OCI-LY1 (cell line): ENCODE results near the gene EPHX1.

Experiments
- H2AFZ ChIP-seq: fragments of 200-600 bp; sonication (generic), shearing (Covaris generic); 2 replicates; pipeline ENCODE4 v1.6.0; 2014; ENCODE audit warnings: antibody characterized with exemption, mild to moderate bottlenecking, low read length
- H3F3A ChIP-seq: fragments of 200-600 bp; sonication (generic), shearing (Covaris generic); 2 replicates; pipeline ENCODE4 v1.6.0; 2014; ENCODE audit warnings: mild to moderate bottlenecking, antibody characterized with exemption, low read length, moderate library complexity; ENCODE audit not compliant: insufficient read depth
- H3K27ac ChIP-seq: fragments of 200-600 bp; sonication (generic); 2 replicates; pipeline ENCODE4 v1.5.1; 2014; ENCODE audit warnings: low read length, mixed run types, mild to moderate bottlenecking, low read depth; ENCODE audit not compliant: poor library complexity, severe bottlenecking
- H3K27me3 ChIP-seq: fragments of 200-600 bp; sonication (generic); 2 replicates; pipeline ENCODE4 v1.6.0; 2014; ENCODE audit warnings: antibody characterized with exemption, mild to moderate bottlenecking, low read length, moderate library complexity; ENCODE audit not compliant: insufficient read depth
- H3K36me3 ChIP-seq: fragments of 200-600 bp; sonication (generic); 2 replicates; pipeline ENCODE4 v1.6.1; 2014; ENCODE audit warnings: mild to moderate bottlenecking, antibody characterized with exemption, low read length, moderate library complexity, mixed read lengths; ENCODE audit not compliant: insufficient read depth
- H3K4me1 ChIP-seq: fragments of 200-600 bp; sonication (generic); 2 replicates; pipeline ENCODE4 v1.5.1; 2014; ENCODE audit warnings: mild to moderate bottlenecking, low read length, moderate library complexity; ENCODE audit not compliant: insufficient read depth, severe bottlenecking
- H3K4me2 ChIP-seq: fragments of 200-600 bp; sonication (generic), shearing (Covaris generic); 2 replicates; pipeline ENCODE4 v1.6.1; 2014; ENCODE audit warnings: low read length
- H3K4me3 ChIP-seq: fragments of 200-600 bp; sonication (generic); 2 replicates; pipeline ENCODE4 v1.5.1; 2014; ENCODE audit warnings: low read length, low read depth, mild to moderate bottlenecking, mixed read lengths; ENCODE audit not compliant: poor library complexity, severe bottlenecking
- H3K79me2 ChIP-seq: fragments of 200-600 bp; shearing (Covaris generic); 2 replicates; pipeline ENCODE4 v1.6.1; 2016; ENCODE audit warnings: mixed run types, low read length, mixed read lengths; ENCODE audit not compliant: insufficient read depth
- H3K9ac ChIP-seq: fragments of 200-600 bp; sonication (generic), shearing (Covaris generic); 2 replicates; pipeline ENCODE4 v1.6.1; 2014; ENCODE audit warnings: mild to moderate bottlenecking, low read length, mixed read lengths
- H3K9me2 ChIP-seq: fragments of 200-600 bp; sonication (generic), shearing (Covaris generic); 2 replicates; pipeline ENCODE4 v1.6.1; 2014; ENCODE audit warnings: low read depth, mild to moderate bottlenecking, low read length, mixed read lengths
- H3K9me3 ChIP-seq: fragments of 200-600 bp; shearing (Covaris generic); 2 replicates; pipeline ENCODE4 v1.6.1; 2014; ENCODE audit warnings: low read length, mixed read lengths
- H4K20me1 ChIP-seq: fragments of 200-600 bp; sonication (generic), shearing (Covaris generic); 2 replicates; pipeline ENCODE4 v1.6.0; 2016; ENCODE audit warnings: mild to moderate bottlenecking, low read length; ENCODE audit not compliant: insufficient read depth
- EZH2 ChIP-seq: fragments of 200-600 bp; sonication (generic), shearing (Covaris generic); IDR thresholded peaks from 2 replicates; pipeline ENCODE4 v1.8.0; 2017; ENCODE audit warnings: borderline replicate concordance, mixed run types, mild to moderate bottlenecking, antibody characterized with exemption, low read length, moderate library complexity, mixed read lengths
- TF ChIP-seq, protein P1 (sequence below): fragments of 200-600 bp; sonication (generic), shearing (Covaris generic); IDR thresholded peaks from 2 replicates; pipeline ENCODE4 v1.5.1; 2017; ENCODE audit warnings: mild to moderate bottlenecking, antibody characterized with exemption, low read length, moderate library complexity, mixed read lengths

The EPHX1 gene

DNA sequence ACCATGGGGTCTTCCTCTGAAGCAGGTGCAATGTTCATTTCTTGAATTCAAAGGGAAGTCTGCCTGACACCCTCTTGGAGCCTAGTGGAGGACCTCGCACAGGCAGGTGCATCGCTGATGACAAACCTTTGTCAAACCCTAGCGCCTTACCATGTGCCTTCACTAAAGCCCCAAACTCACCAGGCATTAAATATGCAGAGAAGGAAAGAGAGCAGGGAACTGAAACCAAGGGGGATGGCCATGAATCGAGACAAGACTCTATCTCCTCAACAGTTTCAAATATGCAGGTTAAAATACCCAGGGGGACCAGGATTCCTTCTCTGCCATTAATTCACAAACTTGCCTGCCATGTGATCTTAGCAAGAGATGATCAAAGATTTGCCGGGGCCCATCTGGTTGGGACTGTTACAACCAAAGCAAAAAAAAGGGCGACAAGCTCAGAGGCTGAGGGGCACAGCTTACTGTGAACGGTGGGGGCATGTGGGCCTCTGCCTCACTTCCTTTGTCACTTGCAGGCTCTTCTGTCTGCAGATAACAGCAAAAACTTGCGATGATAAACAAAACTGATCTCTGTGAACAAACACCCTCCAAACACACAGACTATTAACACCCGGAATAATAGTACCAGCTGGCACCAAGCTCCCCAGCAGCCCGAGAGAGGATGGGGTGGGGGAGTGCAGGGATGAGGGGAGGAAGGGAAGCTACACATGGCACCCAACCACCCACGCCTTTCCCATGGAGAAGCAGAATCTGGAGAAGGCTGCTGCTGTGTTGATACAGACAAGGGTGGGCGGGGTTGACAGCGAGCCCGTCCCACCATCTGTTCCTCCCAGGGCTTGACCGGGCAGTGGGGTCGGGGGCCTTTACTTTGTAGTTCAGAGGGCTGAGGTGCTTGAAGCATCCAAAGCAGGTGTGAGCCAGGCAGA is 38.4 kb downstream of the EPHX1 start:
- Histone ChIP-seq H3K27ac (peak overlapping the region; percentile 90), H3K4me1 (peaks cover 33% of the 10 kb centered on the region), H3K9me3 (no peaks in the 10 kb centered on the region; the same call in 1 of the 2 replicates), H3F3A (no peaks in the 10 kb centered on the region), H3K4me2 (peak overlapping the region; percentile 52), H3K27me3 (no peaks in the 10 kb centered on the region), H3K79me2 (no peaks in the 10 kb centered on the region), H3K36me3 (no peaks in the 10 kb centered on the region; the same call in 1 of the 2 replicates), H3K4me3 (peak overlapping the region; percentile 6), H4K20me1 (no peaks in the 10 kb centered on the region), H2AFZ (0 out of 2 replicates have a peak overlapping the region, but pooled peaks have one; percentile 0), H3K9me2 (no peaks in the 10 kb centered on the region), H3K9ac (peak overlapping the region; percentile 46; the same call in 1 of the 2 replicates)
- TF ChIP-seq EZH2, result no peak
- TF ChIP-seq, protein P1, sequence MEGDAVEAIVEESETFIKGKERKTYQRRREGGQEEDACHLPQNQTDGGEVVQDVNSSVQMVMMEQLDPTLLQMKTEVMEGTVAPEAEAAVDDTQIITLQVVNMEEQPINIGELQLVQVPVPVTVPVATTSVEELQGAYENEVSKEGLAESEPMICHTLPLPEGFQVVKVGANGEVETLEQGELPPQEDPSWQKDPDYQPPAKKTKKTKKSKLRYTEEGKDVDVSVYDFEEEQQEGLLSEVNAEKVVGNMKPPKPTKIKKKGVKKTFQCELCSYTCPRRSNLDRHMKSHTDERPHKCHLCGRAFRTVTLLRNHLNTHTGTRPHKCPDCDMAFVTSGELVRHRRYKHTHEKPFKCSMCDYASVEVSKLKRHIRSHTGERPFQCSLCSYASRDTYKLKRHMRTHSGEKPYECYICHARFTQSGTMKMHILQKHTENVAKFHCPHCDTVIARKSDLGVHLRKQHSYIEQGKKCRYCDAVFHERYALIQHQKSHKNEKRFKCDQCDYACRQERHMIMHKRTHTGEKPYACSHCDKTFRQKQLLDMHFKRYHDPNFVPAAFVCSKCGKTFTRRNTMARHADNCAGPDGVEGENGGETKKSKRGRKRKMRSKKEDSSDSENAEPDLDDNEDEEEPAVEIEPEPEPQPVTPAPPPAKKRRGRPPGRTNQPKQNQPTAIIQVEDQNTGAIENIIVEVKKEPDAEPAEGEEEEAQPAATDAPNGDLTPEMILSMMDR, result no peak

DNA sequence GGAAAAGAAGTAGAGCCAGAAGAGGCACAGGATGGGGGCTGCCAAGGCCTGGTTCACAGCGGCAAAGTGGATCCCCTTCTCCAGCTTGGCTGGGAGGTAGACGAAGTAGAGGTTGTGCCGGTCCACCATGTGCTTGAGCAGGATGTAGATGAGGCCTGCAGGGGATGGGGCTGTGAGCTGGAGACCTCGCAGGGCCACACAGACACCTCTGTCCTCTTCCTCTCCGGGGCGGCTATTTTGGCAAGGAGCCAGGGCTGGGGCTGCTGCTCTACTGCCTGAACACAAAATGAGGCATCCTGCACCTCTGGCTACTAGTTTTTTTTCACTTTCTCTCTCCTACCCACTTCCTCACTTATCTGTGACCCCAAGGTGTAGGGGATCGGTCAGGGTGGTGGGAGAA is 40.0 kb downstream of the EPHX1 start:
- H2AFZ ChIP-seq, result no peak overlapping the region
- H3K4me3 ChIP-seq, result no peak overlapping the region
- H3K79me2 ChIP-seq, result no peaks in the 10 kb centered on the region
- no peaks in the 10 kb centered on the region for H4K20me1 ChIP-seq
- H3K9ac ChIP-seq, result no peak overlapping the region
- H3K27ac ChIP-seq, result peak overlapping the region; percentile 90
- peaks cover 4% of the 10 kb centered on the region; the same call in 1 of the 2 replicates for H3K36me3 ChIP-seq
- no peaks in the 10 kb centered on the region for H3F3A ChIP-seq
- H3K4me2 ChIP-seq, result no peak overlapping the region
- H3K9me3 ChIP-seq, result no peaks in the 10 kb centered on the region; the same call in 1 of the 2 replicates
- no peak for TF ChIP-seq EZH2
- H3K9me2 ChIP-seq, result no peaks in the 10 kb centered on the region
- peaks cover 33% of the 10 kb centered on the region for H3K4me1 ChIP-seq
- no peaks in the 10 kb centered on the region for H3K27me3 ChIP-seq

GRCh38 chr1:225850370-225850769 is 40.4 kb downstream of the EPHX1 start:
- Histone ChIP-seq H3K4me2 (no peak overlapping the region), H3K9me3 (no peaks in the 10 kb centered on the region; the same call in 1 of the 2 replicates), H3K27me3 (no peaks in the 10 kb centered on the region), H3K36me3 (peaks cover 4% of the 10 kb centered on the region; the same call in 1 of the 2 replicates), H3K27ac (no peak overlapping the region), H3K79me2 (no peaks in the 10 kb centered on the region), H3F3A (no peaks in the 10 kb centered on the region), H3K4me3 (no peak overlapping the region), H4K20me1 (no peaks in the 10 kb centered on the region), H3K4me1 (peaks cover 33% of the 10 kb centered on the region), H2AFZ (no peak overlapping the region), H3K9ac (no peak overlapping the region), H3K9me2 (no peaks in the 10 kb centered on the region)
- TF ChIP-seq, protein P1, result no peak
- TF ChIP-seq EZH2, result no peak
